A673 (cell line): ENCODE data around the gene ESPL1. TPM values are rescaled to one million over a fixed set of nuclear protein-coding genes. Genes with fewer than 3 reads are reported as not detected.

ENCODE experiments used
- BruUV-seq: library from RNA; stranded (reverse); fragments of 400-500 nt; replicated peaks from 2 replicates; lab custom pipeline; 2021; lab: Mats Ljungman, UMichigan
- CTCF ChIA-PET: fragments of 300-600 bp; sonication (Branson Sonifier 250); formaldehyde crosslinking; loops from one replicate; lab custom pipeline; 2022; ENCODE audit warnings: antibody characterized with exemption; lab: Charles Lee
- POLR2A ChIA-PET: fragments of 300-600 bp; sonication (Branson Sonifier 250); formaldehyde crosslinking; loops from one replicate; lab custom pipeline; 2022; ENCODE audit warnings: antibody characterized with exemption; ENCODE audit not compliant: low non-redundant PET; lab: Charles Lee
- DNase-seq: peaks from one replicate; pipeline ENCODE4 v3.0.0-alpha.2; 2015; ENCODE audit warnings: low spot score
- H3K27ac ChIP-seq: fragments of 200-600 bp; sonication (generic); 2 replicates; pipeline ENCODE4 v1.5.1; 2016; ENCODE audit warnings: mixed run types, low read depth, mild to moderate bottlenecking, mixed read lengths, antibody characterized with exemption, low read length; ENCODE audit not compliant: poor library complexity, severe bottlenecking
- H3K27me3 ChIP-seq: fragments of 200-600 bp; sonication (generic); replicated peaks from 2 replicates; pipeline ENCODE4 v1.6.1; 2017; ENCODE audit warnings: mixed run types, low read depth, mild to moderate bottlenecking, mixed read lengths, antibody characterized with exemption, low read length; ENCODE audit not compliant: insufficient read depth, poor library complexity
- H3K36me3 ChIP-seq: fragments of 200-600 bp; sonication (generic); 2 replicates; pipeline ENCODE4 v1.6.1; 2016; ENCODE audit warnings: mixed run types, mild to moderate bottlenecking, mixed read lengths, antibody characterized with exemption, low read length; ENCODE audit not compliant: insufficient read depth, poor library complexity, severe bottlenecking
- H3K4me1 ChIP-seq: fragments of 200-600 bp; sonication (generic); 2 replicates; pipeline ENCODE4 v1.6.1; 2017; ENCODE audit warnings: mixed run types, mild to moderate bottlenecking, mixed read lengths, antibody characterized with exemption, low read length; ENCODE audit not compliant: insufficient read depth, poor library complexity, severe bottlenecking
- H3K4me3 ChIP-seq: fragments of 200-600 bp; sonication (generic); 2 replicates; pipeline ENCODE4 v1.5.1; 2016; ENCODE audit warnings: low read depth, mixed run types, mild to moderate bottlenecking, mixed read lengths, low read length; ENCODE audit not compliant: poor library complexity, severe bottlenecking
- H3K9me3 ChIP-seq: fragments of 200-600 bp; sonication (generic); 2 replicates; pipeline ENCODE4 v1.6.1; 2016; ENCODE audit warnings: mixed run types, low read depth, mild to moderate bottlenecking, mixed read lengths, antibody characterized with exemption, low read length; ENCODE audit not compliant: poor library complexity, severe bottlenecking
- CTCF ChIP-seq: fragments of 300-800, 200-600 bp; sonication (generic); conservative IDR thresholded peaks from 2 replicates; pipeline ENCODE4 v1.5.1; 2017; ENCODE audit warnings: low read depth, mild to moderate bottlenecking, antibody characterized with exemption, low read length, moderate library complexity, mixed read lengths
- EZH2 ChIP-seq: fragments of 200-600 bp; sonication (generic); IDR thresholded peaks from 2 replicates; pipeline ENCODE4 v1.6.1; 2017; ENCODE audit warnings: borderline replicate concordance, low read depth, mild to moderate bottlenecking, mixed read lengths, antibody characterized with exemption, low read length; ENCODE audit not compliant: poor library complexity, severe bottlenecking
- intact Hi-C: fragments of 100-400 bp; cut with micrococcal nuclease; formaldehyde crosslinking; loops from one replicate; pipeline ENCODE4 v1.10.0; 2022; ENCODE audit not compliant: unreplicated experiment
- total RNA-seq: library from RNA; stranded (reverse); gene quantifications from 2 replicates; pipeline ENCODE4 v1.2.3, GENCODE V29; 2021

Gene ESPL1
- total RNA-seq, 1 experiment from 2014 or later, result 99.1 TPM

GRCh38 chr12:53251477-53252348 lies 16.4 kb upstream of the ESPL1 start:
- no peaks in the 10 kb centered on the region for H3K27me3 ChIP-seq
- CTCF ChIA-PET, result interaction anchor here (1.3 kb wide), 1 partner anchor 38 kb away, joined by 3 read pairs; no protein-coding TSS in a partner anchor
- no peaks in the 10 kb centered on the region for H3K9me3 ChIP-seq
- H3K27ac ChIP-seq, result peak overlapping the region; percentile 68
- POLR2A ChIA-PET, result no interaction called here
- peak overlapping the region; percentile 82 for H3K4me3 ChIP-seq
- TF ChIP-seq EZH2, result no peak
- TF ChIP-seq CTCF, result peak; percentile 41
- intact Hi-C loops, result no loop called here
- DNase-seq, result peak; percentile 80
- H3K36me3 ChIP-seq, result no peaks in the 10 kb centered on the region
- BruUV-seq, result no TSS peak
- peaks cover 6% of the 10 kb centered on the region for H3K4me1 ChIP-seq

GRCh38 chr12:53252349-53252916 lies 15.7 kb upstream of the ESPL1 start:
- ChIA-PET CTCF (no interaction called here), POLR2A (no interaction called here)
- Histone ChIP-seq H3K4me3 (peak overlapping the region; percentile 82), H3K27me3 (no peaks in the 10 kb centered on the region), H3K9me3 (no peaks in the 10 kb centered on the region), H3K36me3 (no peaks in the 10 kb centered on the region), H3K4me1 (peaks cover 6% of the 10 kb centered on the region), H3K27ac (peak overlapping the region; percentile 68)
- intact Hi-C loops, result no loop called here
- no peak for DNase-seq
- BruUV-seq, result TSS peak; percentile 73
- TF ChIP-seq CTCF (no peak), EZH2 (no peak)

GRCh38 chr12:53253298-53253697 lies 14.8 kb upstream of the ESPL1 start:
- no peak for DNase-seq
- ChIA-PET CTCF (no interaction called here), POLR2A (no interaction called here)
- no peaks in the 10 kb centered on the region for H3K27me3 ChIP-seq
- BruUV-seq, result no TSS peak
- intact Hi-C loops, result no loop called here
- peaks cover 6% of the 10 kb centered on the region for H3K4me1 ChIP-seq
- H3K27ac ChIP-seq, result no peak overlapping the region
- TF ChIP-seq EZH2 (no peak), CTCF (no peak)
- H3K4me3 ChIP-seq, result peak overlapping the region; percentile 82
- no peaks in the 10 kb centered on the region for H3K9me3 ChIP-seq
- no peaks in the 10 kb centered on the region for H3K36me3 ChIP-seq
